ENCODE measurements around the gene EXD3.
A peak's percentile ranks its signal among the peaks of the same experiment; 100 is the strongest.
"Not testable (repeated sequence)": the region's sequence is repeated elsewhere in the genome, so short reads cannot be mapped to it uniquely, and the experiment has no call there.

Gene EXD3, protein sequence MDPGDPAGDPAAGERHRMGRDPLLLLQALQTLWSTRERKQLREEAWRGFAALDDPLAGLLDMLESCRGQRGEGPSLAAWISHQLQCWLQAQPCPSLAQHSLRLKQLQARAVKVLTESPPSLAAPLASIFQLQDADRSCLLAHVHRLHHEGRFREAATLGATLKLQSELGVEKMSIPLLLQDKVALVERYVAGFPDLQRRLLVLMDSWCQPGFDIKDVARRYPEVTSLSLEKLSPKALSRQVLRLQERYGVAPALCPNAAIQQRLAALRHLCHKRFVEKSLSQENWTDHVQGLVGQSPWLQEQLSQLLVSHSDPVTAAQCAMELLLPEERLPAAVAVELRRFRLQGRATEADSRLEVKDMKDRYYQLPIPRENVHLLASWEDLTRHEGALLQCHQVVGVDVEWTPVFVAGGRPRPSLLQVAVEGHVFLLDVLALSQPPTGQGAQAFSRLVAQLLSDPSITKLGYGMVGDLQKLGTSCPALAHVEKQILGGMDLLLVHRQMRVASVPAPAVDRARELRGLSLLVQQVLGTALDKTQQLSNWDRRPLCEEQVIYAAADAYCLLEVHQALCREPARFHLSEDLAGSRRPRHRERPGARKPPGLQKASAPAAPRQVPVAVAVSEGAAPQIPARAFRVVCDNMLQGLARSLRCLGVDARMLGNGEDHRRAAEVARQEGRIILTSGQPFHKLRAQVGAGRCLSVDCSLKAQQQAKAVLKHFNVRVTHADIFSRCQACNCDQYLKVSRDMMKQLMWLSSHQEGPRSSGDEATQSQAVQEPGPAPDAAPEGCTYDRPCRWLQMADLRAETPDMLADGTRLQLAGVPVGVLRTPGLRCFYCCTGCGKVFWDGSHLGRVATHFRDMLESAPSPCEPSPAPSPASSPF

DNA sequence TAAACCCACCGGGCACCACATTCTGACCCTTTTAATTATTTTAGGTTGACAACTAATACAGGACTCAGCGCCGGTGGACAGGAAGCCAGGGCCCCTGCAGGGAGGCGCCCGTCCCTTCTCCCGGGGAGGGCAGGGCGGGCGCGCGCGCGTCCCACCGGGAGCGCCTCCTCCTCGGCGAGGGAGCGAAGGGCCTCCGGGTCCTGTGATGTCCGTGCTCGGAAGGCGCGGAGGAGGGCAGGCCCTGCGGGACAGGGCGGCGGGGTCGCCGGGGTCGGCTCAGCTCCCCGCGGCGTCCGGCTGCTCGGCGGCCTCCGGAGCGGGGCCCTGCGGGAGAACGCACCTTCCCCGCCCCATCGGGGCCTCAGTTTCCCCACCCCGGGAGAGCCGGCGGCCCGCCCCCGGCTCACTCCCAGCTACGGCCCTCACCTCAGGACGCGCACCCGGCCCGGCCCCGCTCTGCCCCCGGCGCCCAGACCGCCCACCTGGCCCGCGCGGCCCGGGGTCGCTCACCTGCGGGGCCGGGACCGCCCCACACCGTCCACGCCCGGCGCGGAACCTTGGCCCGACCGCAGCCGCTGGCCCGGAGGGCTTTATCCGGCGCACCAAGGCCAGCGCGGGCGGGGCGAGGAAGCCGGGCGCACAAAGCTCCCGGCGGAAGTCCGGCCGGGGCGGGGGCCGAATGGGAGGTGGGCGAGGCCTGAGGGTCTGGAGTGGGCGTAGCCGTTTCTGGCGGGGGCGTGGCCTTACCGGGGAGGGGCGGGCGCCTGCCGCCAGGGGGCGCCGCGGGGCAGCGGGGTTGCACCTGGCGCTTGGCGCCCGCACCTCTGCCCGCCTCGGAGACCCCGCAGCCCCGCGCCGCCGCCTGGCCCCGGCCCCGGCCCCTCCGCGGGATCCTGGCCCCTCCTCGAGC is at the start of gene EXD3, which contains the start of gene NOXA1:
TSS of gene EXD3 (minus strand) at position 559 of the 910 bp plus-strand sequence. CDS start 27,805 bp downstream, outside the sequence.
TSS of gene NOXA1 (plus strand) at position 790 of the 910 bp plus-strand sequence. CDS start 137 bp downstream, outside the sequence.
- peak; percentile 91 for DNase-seq (ENCODE audit: low spot score)

DNA sequence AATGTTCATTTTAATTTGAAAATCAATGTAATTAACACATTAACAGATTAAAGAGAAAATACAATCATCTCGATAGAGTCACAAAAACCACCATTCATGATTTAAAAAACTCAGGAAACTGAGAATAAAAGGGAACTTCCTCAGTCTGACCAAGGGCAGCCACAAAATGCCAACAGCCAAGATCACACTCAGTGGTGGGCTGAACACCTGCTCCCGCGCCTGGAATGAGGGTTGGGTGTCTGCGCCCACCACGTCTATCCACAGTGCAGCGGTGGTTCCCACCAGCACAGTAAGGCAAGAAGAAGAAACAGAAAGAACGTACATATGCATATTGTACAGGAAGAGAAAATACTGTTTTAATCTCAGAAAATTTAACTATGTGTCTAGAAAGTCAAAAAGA is 47.8 kb upstream of the EXD3 start:
- no peak for DNase-seq (ENCODE audit: low spot score)

DNA sequence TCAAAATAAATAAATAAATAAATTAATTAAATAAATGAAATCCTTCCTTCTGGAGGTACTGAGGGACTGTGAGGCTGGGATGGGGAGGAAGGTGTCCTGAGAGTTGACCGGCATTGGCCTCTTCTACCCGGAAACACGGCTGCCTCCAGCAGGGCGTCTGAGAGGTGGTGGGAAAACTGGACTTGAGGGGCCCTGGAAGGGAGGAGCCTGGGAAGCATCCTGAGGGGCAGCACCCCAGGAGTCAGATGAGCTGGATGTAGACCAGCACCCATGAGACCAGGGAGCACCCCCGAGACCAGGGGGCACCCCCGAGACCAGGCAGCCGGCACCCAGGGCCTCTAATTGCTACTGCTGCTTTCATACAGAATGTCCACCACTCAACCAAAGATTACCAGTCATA is 44.9 kb upstream of the EXD3 start:
- DNase-seq (ENCODE audit: low spot score) = no peak

DNA sequence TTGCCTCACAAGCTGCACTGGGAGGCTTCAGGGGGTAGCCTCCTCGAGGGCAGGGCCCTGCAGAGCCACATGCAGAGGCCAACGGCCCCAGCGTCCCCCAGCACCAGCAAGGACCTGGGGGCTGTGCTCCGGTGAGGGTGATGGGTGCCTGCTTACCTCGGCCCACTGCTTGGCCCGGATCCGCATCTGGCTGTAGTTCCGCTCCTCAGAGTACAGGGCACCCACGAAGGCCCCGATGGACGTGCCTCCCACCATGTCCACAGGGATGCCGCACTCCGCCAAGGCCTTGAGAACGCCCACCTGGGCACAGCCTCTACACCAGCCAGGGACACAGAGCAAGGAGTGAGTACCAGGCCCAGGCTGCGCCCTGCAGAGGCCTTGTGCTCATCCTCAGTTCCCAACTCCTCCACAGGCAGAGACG is 44.2 kb upstream of the EXD3 start:
- no peak for DNase-seq (ENCODE audit: low spot score)

DNA sequence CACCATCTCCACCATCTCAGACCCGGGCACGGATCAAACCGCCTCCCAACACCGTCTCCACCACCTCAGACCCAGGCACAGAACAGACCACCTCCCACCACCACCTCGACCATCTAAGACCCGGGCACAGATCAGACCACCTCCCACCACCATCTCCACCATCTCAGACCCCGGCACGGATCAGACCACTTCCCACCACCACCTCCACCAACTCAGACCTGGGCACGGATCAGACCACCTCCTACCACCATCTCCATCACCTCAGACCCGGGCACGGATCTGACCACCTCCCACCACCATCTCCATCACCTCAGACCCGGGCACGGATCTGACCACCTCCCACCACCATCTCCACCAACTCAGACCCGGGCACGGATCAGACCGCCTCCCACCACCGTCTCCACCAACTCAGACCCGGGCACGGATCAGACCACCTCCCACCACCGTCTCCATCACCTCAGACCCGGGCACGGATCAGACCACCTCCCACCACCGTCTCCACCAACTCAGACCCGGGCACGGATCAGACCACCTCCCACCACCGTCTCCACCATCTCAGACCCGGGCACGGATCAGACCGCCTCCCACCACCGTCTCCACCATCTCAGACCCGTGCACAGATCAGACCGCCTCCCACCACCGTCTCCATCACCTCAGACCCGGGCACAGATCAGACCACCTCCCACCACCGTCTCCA is 43.6 kb upstream of the EXD3 start:
- not testable (repeated sequence) for DNase-seq (ENCODE audit: low spot score)

DNA sequence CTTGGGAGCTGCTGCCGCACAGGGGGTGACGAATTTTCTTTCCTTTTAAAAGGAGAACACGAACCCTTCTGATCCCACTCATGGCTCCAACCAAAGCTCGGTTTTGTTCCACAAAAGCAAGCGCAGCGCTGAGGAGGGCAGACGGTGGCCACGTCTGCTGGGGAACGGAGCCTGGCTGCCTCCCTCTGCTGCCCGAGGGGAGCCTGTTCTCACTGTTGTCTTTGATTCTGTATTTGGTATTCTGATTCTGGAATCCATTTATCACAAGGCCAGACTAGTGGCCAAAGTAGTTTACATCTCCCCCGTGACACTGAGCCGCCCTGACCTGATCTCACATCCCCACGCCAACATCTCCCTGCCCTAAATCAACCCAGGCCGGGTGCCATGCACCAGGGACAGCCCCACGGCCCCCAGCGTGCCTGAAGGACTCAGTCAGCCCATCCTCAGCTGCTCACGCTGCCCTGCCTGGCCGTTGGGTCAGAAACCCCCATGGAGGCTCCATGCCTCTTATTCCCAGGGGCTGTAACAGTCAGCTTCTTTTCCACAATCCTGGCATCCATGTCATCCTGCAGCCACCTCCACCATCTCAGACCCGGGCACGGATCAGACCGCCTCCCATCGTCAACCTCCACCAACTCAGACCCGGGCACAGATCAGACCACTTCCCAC is 42.9 kb upstream of the EXD3 start:
- no peak for DNase-seq (ENCODE audit: low spot score)

DNA sequence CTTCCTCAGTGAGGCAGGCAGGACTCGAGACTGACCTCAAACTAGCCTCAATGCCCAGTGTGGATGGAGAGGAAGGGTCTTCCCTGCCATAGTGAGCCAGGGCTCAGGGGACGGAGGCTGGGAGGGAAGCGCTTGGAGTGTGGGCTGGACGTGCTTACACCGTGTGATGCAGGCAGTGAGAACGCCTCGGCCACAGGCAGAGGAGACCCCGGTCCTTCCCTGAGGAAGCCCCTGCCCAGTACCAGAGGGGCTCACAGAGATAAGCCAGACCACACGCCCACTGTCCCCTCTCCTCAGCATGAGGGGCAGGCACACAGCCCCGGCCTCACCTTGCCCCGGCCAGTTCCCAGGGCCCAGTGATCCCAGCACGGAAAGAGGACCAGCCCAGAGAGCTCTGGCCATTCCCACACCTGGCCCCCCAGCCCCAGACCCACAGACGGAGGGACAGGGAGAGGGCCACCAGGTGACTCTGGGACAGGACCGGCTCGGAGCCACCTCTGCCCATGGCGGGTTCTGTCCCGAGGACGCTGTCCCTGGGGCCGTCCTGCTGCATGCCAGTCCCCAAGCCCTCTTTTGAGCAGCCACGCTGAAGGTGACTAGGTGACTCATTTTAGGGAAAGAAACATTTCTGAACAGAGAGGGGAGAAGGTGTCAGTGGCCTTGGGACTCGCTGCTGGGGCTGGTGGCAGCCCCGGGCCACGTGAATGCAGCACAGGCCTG is 42.2 kb upstream of the EXD3 start:
- DNase-seq (ENCODE audit: low spot score) = no peak

DNA sequence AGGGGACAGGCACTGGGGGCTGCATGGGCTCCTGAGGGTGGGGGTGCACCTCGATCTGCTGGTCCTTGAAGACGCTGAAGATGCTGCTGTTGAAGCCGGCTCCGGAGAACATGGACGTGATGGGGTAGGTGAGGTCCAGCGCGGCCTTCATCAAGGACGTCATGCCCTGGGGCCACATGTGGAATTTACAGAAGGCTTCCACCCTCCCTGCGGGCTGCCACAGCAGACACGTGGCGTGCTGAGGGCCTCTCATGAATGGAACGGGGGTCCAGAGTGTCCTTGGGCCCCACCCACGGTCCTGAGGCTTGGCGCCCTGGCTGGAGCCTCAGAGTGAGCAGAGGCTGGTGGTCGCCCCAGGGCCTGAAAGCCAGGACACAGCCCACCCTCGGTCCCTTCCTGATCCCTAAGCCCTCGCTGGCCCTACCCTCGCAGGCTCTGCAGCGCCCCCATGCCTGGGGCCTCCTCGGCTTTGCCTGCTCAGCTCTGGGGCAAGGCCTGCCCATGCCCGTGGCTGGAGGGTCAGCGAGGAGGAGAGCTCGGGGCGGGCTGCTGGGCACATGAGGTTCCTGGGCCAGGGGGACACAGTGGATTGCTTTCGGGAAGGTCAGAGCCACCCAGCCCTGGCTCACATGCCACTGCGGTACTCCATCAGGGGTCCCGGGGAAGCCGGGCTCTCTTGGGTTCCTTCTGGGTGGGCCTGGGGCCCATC is 41.5 kb upstream of the EXD3 start:
- no peak for DNase-seq (ENCODE audit: low spot score)

DNA sequence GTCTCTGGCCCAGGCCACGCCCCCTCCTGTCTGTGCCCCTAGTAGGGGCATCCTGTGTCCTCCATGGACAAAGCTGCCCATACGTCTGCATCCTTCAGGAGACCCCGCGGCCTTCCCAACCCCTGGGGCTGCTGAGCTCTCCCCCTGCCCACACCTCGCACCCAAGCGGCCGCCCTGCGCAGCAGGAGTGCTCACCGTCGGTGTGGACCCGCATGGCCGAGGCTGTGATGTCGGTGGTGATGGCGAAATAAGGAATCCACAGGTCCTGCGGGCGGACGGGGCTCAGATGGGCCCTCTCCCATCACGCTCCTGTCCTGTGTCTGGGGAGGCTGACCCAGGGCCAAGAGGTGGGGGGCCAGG is 40.9 kb upstream of the EXD3 start:
- no peak for DNase-seq (ENCODE audit: low spot score)

DNA sequence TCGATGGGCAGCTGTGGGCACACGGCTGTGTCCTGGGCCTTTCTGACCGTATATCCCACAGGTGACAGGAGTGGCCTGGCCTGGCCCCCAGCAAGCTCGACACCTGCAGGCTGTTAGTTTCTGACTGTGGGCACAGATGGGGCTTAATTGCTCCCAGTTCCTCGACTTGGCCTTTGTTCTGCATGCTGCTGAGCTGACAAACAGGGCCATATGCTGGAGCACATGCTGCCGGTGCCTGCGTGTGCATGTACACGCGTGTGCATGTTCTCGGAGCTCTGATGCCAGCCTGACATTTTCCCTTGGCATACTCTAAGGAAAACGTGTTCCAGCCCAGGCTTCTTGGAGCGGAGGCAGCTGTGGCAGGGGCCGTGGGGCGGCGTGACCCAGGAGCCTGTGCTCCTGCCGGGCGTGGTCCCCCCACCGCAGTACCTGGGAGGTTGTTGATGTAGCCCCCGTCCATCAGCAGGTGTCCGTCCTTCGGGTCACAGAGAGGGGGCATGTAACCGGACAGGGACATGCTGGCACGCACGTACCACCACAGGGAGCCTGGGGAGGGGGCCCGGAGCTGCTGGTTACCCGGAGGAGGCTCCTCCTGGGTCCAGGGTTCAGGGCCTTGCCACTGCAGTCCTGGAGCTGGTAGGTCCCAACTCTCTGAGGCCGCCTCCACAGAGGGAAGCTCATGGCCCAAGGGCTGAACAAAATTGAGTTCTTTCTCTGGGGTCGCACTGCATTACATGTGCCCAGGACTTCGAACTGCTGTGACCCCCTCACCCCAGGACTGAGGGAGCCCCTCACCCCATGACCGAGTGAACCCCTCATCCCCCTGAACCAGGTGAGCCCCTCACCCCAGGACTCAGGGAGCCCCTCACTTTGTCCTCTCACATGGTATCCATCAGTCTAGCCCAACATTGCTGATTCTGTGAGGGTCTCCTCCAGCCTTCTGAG is 40.3 kb upstream of the EXD3 start:
- DNase-seq (ENCODE audit: low spot score) = no peak

DNA sequence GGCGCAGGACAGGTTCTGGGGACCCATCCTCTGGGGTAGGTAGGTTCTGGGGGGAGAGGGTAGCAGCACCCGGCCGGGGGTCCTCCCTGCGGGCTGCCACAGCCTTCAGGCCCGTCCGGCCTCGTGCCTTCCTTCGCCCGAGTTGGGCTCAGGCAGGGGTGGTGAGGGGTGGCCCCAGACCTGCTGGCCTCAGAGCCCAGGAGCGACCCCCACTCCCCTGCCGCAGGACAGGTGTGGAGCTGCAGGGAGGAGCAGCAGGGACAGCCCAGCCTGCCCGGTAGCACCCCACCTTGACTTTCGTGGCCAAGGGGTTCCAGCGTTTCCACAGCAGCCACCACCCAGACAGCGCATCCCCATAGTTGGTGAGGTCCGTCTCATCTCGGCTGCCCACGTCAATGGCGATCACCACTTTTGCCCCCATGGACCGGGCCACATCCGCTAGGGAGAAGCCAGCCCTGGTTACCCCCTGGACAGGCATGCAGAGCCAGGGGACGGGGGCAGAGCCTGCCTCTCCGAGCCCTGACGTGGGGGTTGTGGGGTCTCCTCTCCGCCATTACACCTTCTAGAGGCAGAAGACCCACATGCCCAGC is 39.5 kb upstream of the EXD3 start:
- no peak for DNase-seq (ENCODE audit: low spot score)

DNA sequence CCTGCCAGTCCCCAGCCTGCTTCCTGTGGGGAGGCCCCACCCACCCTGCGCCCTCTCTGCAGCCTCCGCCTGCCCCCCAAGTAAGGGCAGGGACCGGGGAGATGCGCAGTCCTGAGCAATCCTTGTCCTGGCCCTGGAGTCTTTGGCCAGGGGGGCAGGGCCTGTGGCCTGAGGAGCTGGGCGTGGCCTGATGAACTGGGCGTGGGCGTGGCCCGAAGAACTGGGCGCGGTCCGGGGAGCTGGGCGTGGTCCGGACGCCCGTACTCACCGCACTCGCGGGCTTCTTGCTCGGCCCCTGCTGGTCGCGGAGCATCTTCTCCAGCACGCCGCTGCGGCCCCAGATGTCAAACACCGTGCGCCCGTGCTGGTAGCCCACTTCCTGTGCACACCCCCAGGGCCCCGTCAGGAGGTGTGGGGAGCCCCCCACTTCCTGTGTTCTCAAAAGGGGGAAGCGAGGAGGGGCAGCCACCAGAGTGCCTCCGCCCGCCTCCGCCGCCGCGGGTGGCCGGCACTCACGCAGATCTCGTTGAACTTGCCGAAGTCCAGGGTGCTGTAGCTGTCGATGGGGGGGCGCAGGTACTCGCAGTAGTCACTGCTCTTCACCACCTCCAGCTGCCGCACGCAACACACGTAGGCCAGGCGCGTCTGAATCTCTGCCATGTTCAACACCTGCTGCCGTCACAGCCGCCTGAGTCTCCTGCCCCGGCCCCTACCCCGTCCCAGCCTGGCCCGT is 38.9 kb upstream of the EXD3 start:
- DNase-seq (ENCODE audit: low spot score) = no peak

DNA sequence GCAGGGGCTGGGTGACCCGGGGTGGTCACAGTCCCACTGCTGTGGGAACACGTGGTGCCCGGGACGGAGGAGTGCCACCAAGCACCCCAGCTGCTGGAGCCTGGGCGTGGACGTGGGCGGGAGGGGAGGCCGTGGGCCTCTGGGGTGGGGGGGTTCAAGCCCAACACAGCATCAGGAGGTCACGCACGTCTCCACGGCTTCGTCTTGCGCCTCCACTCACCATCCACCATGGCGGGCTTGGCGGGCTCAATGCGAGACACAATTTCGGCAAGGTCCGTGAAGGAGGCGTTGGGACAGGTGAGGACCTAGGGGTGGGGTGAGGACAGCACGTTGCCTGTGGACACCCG is 38.3 kb upstream of the EXD3 start:
- no peak for DNase-seq (ENCODE audit: low spot score)

DNA sequence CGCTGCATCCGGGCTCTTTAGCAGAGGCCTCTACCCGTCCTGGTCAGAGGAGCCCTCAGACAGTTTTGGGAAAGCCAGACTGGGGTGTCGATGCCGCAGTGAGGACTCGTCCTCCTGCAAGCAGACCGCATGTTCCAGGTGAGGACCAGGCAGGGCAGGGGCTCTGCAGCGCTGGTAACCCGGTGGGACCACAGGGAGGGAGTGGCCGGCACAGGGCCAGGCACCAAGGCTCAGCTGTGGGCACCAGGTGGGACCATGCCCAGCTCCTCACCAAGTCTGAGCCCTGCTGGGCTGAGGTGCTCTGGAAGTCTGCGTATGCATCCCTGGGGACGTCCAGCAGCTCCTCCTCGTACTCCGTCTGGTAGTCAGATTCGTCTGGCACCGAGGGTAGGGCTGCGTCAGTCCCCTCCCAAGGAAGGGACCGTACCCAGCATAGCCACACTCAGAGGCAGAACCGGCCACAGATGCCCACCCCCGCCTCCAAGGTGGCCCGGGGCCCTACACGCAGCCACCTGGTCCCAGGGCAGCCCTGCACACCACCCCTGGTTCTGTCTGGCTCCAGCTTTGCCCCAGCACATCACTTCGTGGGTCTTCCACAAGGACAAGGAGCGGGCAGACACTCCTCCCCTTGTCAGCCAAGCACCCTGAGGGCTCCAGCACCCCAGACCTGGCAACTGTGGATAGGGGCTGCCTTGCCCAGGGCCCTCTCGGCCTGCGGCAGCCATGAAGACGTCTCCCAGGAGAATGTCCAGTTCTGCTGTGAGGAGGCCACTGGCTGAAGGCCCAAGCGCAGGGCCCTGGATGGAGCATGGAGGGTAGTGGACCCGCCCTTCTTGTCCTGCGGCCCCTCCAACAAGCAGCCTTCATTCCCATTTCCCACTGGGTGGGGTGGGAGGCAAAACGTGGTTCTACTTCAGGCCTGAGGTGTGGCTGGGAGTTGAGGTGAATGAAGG is 37.7 kb upstream of the EXD3 start:
- no peak for DNase-seq (ENCODE audit: low spot score)

DNA sequence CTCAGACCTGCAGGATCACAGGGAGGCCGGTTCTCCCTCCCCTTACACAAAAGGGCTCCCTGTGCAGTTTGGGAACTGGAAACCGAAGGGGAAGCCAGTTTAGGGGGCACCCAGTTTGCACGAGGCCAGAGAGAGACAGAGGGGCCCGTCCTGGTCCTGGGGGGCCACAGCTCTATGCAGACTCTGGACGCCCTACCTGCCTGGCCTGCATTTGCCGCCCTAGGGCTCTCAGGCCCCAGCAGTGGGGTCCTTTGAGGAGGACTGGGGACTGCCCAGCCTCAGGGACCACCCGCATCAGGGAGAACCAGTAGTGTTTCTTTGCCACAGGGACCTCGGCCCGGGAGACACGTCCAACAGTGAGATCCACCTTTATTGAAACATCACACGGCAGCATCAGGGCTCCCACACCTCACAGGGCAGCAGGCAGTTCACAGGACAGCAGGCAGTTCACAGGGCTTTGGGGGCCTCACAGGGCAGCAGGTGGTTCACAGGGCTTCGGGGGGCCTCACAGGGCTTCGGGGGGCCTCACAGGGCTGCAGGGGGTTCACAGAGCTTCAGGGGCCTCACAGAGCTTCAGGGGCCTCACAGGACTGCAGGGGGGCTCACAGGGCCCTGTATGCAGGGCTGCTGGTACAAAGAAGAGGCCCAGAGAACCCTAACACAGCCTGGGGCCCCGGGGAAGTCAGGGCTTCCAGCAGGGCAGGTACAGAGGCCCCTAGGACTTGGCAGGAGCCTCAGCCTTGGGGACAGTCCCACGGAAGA is 36.8 kb upstream of the EXD3 start:
- DNase-seq (ENCODE audit: low spot score) = no peak
